Body of pancreas (tissue), 4 donors: Measurements from ENCODE around the gene WWOX.

Experiments used
- CTCF ChIP-seq, 7 experiments: fragments of 450-650 bp in 4 of 7; fragments of 200-600 bp in 3 of 7; sonication (generic) in 3 of 7; IDR thresholded peaks; one replicate each; pipeline ENCODE4 v1.5.1; 2016 to 2019; ENCODE audit warnings: antibody characterized with exemption in 7 of 7
- POLR2A ChIP-seq, 3 donors: fragments of 450-650 bp; IDR thresholded peaks; one replicate each; pipeline ENCODE4 v1.6.1; 2016; ENCODE audit warnings: antibody characterized with exemption in 3 of 3, mild to moderate bottlenecking in 2 of 3

DNA sequence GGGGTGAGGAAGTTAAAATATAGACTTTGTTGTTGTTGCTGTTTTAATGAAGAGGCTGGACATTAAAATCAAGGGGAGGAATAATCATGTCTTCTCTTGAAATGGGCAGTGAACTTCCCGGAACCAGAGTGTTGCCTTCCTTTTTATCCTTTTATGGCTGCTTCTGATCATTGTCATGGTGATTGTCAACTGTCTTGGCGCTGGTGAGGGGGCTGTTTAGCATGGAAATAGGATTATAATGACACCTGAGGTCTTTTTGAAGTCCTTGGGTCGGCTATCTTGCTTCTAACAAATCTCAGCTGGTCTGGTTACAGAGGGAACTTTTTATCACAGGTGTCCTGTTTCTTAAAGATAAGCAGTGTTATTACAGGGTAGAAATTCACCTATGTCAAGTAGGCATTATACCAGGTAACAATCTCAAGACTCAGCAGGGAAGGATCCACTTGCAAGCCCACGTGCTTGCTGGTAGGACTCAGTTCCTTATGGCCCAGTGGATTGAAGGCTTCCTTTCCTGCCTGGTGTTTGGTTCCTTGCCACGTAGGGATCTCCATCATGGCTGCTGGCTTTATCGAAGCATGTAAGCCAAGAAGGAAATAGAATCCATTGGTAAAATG, 349.3 kb downstream of the WWOX start:
- TF ChIP-seq CTCF (IDR thresholded peaks at IDR 0.05) (no peak), POLR2A (IDR thresholded peaks at IDR 0.05) (no peak)
